DMS53 (cell line): ENCODE measurements around the gene ZFP36.

ENCODE experiments used
- DNase-seq: peaks from one replicate; lab custom pipeline; 2025; lab: John Stamatoyannopoulos, UW

ZFP36 gene

DNA sequence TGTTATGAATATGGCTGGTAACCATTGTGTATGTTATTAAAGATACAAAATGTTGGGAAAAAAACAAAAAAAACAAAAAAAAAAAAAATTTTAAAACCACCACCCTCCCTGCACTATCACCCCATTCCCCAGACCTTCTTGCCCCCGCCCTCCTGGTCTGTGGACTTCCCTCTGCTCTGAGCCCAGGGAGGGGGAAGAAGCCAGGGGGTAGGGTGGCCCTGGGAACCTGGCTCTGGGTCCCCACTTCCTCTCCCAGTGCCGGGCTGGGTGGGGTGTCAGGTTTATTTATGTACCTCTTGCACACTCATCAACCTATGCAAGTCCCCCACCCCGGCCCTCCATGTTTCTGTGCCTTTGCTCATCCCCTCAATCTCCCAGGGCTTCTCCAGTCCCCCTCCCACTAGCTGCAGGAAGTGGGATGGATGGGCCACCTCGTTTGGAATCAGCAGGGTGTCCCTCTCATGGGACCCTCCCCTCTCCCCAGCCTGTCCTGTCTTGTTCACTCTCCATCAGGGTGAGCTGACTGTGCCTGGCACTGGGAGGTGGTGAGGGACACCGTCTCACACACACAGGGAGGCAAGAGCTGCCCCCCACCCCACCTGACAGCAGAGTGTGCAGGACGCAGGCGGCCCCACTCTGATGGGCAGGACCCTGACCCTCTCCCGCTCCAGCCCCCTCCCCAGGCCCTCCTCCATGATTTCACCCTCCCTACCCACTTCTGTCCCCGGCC is 21.6 kb upstream of the ZFP36 start:
- no peak for DNase-seq

DNA sequence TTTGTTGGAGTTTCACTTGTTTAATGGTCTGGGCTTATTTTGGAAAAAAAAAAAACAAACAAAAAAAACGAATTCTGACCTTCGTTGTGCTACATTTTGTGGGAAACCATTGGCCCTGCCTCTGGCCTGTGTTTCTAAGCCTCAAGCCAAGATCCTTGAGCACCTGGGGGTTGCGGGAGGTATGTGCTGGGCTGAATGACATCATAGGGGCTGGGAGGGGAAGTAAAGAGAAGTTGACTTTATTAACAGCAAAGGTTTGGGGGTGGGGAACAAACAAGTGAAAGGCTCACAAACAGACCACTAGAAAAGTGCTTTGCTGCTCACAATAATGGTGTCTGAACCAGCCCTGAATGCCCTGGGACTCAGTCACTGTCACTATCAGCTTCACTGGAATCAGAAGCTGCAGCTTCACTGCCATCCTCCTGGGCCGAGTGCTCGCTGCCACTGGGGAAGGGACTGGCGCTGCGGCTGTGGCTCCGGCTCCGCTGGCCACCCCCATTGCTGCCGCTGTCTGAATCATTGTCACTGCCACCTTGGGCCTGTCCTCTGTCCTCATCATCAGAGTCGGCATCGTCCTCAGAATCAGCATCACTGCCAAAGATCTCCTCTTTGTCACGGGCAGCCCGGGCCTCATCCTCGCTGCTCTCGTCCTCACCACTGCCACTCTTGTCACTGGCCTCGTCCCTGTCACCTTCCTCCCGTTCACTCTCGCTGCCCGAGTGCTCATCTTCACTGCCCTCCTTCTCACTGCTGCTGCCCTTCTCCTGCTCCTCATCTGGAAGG is 20.8 kb upstream of the ZFP36 start:
- peak; percentile 38 for DNase-seq

DNA sequence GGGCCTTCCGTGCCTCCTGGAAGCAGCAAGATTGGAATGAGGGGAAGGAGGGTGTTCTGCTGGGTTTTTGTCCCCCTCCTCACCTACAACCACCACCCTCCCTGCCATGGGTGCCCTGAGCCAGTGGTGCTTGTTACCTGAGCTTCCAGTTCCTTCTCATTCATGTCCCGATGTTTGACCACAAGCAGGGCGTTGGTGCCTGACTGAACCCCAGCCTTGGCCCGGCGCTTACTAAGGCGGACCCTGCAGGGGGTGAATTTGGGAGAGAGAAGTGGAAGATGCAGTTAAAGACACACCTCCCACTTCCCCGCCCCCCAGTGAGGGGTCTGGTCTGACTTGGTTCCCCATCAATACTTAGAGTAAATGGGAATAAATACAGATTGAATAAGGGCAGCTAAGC is 20.1 kb upstream of the ZFP36 start:
- DNase-seq = no peak

DNA sequence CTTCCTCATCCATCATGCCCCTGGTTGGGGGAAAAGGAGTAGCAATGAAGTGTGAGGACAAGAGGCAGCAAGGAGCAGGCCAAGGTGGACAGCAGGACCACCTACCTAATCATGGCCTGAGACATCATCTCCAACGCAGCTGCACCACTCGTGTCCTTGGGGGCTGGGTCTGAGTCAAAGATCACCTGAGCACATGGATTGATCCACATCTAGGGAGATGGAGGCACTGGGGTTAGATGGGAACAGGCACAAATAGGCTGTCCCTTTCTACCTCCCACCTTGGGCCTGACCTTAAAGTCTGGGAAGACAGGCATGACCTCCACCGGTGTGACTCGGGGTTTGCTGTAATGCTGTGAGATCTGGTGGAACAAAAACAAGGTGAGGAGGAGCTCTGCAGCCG is 18.0 kb upstream of the ZFP36 start:
- no peak for DNase-seq

DNA sequence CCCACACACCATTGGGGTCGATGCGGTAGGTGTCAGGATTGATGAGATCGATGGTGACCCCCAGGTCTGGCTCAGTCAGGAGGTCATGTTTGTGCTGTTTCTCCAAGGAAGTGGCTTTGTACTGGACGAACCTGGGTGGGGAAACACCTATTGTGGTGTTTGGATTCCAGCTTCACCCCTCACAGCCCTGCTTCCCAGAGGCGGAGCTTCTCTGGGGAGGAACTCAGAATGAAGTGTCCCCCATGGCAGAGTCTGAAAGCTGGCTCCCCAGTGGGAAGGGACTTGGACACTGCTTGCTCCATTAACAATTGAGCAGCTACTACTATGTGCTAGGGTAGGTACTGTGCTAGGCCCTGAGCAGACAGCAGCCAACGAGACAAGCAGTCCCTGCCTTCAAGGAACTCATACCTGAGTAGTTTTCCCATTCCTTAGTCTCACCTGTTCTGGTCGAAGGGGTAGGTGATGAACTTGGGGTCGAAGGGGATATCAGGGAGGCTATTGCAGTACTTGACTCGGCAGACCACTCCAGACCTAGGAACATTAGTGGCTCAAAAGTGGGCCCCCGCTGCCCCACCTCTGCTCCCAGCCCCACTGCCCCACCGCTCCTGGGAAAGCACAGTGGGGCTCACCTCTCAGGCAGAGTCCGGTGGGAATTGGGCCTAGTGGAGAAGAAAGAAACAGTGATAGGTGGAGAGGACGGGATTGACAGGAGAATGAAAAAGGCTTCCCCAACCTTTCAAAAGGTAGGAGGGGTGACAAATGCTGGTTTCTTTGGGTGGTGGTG is 16.8 kb upstream of the ZFP36 start:
- DNase-seq = peak; percentile 52

DNA sequence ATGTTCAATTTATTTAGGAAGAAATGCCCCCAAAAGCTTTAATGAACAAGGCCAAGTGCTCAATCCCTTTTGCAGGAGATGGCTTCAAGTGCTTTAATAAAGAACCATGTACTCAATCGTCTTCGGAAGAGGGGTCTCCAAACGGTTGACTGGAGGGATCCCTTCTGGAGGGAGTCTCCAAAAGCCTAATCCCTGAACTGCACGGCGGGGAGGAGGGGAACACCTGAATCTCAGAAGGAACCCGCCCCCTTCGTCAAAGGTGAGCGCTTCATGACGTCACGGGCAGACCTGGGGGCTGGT is 16.2 kb upstream of the ZFP36 start:
- DNase-seq = peak; percentile 93

DNA sequence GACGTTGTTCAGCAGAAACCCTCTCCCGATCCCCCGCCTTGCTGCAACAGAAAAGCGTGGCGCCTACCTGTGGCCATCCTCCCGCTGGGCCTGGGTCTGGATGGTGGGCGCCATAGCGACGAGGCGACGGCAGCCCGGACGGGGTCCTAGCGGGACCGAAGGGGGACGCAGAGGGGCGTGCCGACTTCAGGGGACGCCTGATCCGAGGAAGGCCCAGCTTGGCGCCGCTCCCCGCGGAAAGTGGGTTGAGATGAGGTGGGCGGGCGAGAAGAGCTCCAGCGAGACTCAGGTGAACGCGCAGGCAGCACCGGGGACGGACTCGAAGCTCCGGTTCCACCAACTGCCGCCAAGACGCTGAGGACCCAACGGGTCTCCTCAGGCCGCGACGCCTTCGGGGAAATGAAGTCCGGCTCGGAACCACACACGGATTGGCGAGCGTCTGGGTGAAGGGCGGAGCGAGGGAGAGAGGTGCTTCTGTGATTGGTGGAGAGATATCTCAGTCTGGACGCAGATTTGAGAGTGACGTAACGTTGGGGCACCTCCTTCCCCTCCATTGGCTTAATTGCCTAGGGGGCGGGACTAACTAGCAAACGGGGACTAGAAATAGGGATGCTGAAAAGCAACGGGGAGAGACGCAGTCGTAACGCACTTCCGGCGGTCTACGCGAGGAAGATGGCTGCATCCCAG is 15.8 kb upstream of the ZFP36 start, which contains the start of the genes MED29 and PAF1:
TSS of gene MED29 (plus strand) at position 628 of the 687 bp plus-strand sequence. CDS start at position 673, 45 bp downstream.
TSS of gene PAF1 (minus strand) at position 356 of the 687 bp plus-strand sequence. CDS start at position 114, 242 bp downstream.
- DNase-seq = peak; percentile 100

DNA sequence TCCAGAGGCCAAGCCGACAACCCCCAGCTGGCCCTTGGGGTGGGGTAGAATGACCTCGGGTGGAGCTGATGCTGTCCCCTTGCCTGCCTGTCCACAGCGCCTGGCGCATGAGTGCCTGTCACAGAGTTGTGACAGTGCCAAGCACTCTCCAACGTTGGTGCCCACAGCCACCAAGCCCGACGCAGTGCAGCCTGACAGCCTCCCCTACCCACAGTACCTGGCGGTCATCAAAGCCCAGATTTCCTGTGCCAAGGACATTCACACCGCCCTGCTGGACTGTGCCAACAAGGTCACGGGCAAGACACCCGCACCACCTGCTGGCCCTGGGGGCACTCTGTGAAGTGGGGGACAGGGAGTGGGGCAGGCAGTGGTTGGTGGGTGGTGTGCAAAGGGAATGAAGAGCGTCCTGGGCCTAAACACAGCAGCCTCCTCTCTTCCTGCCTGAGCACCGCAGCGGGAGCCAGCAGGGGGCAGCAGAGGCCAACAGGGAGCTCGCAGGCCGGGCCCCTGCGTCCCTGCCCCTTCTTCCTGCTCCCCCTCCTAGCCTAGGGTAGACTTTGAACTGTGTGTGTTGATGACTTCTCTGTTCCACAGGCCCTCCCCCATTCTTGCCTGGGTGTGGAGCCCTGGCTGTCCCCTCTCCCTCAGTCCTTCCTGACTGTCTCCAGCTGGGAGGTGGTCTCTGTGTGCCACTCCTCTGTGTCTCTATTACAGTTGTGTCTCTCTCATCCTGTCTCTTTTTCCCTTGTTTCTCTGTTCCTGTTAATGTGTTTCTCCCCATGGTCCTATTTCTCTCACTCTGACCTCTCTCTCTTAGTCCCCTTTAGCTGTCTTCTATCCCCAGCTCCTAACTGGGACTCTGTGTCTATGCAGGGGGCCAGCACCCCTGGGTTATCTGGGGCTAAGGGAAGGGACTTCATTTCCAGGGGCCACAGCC is 9.0 kb upstream of the ZFP36 start:
- peak; percentile 96 for DNase-seq

DNA sequence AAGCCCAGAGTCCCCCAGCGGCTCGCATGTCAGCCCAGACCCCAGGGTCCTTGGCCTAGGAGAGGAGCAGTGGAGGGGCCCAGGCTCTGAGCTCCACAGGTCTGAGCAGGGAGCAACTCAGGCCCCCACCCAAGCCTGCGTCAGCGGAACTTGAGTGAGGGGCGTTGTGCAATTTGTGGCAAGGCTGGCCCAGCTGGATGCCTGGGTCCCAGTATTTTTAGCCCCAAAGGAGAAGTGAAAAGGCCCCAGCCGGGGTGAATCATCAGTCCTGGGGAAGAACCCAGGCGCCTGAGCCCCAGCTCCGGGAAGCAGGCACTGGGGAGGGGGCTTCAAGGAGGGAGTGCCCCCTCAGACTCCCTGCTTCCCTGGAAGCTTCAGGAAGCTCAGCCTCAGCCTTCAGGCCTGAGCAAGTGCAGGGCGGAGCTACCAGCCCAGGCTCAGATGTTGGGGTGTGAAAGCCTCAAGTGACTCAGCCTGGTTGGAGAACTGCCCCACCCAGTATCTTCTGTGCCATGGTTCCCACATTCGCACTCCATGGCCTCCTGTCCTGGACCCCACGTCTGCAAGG is 8.3 kb upstream of the ZFP36 start:
- no peak for DNase-seq

DNA sequence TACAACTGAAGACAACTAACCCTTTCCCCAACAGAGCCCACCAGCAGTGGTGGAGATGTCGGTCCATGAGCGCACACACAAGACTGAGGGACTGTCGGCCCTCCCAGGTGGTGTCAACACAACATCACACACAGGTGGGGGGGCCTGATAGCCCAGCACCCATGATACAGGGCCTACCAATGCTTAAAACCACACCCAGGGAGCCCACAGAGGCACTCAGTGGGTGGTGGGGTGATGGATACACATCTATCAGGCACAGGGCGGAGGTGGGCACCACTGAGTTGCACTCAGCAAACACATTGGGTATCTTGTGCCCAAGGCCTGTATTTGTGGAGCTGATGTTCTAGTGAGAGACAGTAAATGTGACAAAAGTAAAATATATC is 7.0 kb upstream of the ZFP36 start:
- DNase-seq = no peak

DNA sequence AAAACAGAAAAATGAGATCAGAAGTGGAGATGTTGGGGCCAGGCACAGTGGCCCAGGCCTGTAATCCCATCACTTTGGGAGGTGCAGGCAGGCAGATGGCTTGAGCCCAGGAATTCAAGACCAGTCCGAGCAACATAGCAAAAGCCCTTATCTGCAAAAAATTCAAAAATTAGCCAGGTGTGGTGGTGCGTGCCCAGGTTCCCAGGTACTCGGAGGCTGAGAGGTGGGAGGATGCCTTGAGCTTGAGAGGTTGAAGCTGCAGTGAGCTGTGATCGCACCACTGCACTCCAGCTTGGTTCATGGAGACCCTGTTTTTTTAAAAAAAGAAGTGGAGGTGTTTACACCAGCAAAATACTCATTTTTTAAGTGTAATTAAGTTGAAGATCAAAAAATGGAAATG is 6.6 kb upstream of the ZFP36 start:
- no peak for DNase-seq

DNA sequence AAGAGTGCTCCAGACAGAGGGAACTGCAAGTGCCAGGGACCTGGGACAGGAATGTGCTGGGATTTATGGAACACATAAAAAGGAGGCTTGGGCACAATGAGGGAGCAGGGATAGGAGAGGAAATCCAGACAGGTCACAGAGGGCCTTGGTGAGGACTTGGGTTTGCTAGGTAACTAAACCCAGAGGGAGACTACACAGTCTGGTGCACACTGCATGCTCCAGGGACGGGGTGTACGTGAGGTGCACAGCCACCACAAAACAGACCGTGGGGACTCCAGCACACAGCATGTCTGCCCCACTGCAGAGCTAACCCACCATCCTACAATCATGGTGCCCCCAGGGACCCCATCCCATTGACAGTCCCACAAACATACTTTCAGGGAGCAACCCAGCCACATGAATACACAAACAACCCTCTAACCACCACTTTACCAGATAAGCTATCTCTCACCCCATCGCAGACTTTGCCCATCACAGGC is 5.5 kb upstream of the ZFP36 start:
- DNase-seq = no peak

DNA sequence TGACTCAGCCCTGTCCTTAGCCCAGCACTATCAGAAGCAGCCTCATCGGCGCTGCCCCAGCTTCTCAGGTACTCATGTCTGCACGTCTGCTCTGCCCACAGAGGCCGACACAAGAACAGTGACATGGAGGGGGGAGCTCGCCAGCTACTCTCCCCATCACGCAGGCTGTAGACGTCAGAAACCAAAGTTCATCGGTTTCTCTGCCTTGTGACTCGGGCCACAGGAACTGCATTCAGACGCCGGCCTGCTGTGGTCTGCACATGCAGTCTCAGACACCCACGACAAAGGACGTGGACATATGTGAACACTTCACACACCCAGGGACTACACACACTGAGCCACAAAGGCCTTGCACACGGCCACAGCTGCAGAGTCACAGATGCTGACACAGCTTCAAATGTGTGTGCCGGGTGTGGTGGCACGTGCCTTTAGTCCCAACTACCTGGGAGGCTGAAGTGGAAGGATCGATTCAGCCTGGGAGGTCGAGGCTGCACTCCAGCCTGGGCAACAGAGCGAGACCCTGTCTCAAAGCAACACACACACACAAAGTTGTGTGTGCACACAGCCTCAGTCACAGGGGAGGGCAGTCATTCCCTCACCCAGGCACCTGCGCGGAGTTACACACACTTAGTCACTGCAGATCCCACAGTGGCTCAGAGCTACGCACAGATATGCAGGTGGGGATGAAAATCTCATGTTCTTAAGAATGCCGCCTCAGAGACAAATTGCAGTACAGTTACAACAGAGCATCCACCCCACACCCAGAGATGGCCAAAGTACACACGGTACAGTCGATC is 4.9 kb upstream of the ZFP36 start:
- peak; percentile 83 for DNase-seq

DNA sequence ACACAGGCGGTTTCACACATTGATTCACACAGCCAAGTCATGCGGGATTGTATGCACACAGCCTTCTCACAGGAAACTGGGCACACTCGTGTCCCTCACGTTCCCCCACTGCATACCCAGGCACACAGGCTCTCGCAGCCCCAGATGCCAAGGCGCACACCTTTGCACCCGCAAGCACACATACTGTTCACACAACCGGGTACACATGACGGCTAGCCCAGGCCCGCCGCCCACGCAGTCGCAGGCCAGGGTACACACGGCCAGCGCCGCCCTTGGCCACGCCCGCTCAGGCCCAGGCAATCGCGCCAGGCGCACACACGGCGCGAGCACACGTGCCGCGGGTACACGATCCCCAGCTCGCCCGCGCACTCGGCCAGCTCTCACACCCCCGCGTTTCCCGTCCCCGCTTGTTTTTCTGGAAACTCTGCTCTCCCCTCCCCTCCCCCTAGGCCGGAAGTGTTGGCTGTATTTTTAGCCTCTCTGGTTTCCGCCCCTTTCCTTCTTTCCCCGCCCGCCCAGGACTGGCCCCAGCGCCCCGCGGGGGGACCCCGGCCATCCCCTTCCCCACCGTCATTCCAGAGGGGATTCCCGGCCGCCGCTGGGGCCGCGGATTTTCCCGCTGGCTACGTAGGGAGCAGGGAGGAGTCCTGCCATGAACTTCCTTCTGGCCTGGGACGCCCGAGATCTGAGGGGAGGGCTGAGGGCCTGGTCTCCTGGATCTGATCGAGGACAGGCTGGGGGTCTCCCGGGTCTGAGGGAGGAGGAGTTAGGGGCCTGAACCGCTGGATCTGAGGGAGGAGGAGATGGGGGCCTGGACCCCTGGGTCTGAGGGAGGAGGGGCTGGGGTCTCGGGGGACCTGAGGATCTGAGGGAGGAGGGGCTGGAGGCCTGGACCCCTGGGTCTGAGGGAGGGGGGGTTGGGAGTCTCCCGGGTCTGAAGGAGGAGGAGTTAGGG is 4.0 kb upstream of the ZFP36 start:
- DNase-seq = peak; percentile 97

DNA sequence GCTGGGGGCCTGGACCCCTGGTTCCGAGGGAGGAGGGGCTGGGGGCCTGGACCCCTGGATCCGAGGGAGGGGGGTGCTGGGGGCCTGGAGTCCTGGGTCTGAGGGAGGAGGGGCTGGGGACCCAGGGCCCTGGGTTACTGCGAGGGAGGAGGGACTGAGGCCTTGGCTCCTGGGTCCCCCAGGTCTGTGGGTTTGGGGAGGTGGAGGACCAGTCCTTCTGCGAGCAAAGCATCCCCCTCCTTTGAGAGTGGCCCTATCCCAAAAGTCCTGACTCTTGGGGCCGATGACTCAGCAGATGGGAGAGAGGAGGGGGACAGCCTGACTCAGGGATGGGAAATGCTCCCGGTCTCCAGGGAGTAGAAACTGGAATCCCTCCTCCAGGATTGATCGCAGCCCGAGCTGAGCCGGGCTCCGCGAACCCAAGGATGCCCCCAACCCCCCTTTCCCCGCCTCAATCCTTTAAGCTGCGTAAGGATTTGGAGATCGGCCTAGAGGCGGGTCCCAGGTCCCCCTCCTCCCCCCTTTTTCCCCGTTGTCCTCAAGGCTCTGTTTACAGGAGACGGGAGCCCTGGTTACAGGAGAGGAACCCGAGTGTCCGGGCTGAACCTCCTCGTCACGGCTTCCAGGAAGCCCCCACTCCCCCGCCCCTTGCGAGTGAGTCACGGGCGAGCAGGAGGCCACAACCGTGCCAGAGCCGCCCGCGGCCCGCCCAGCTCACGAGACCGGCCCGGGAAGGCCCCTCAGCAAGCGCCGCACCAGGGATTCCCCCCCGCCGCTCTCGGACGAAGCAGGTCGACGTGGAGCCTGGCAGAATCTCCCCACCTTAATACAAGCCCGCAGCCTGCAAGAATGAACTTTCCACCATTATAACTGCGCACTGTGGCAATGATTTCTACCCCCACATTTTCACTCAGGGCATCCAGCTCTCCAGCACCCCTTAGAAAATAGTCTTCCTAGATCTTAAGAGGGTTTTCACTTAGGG is 3.0 kb upstream of the ZFP36 start:
- peak; percentile 100 for DNase-seq

DNA sequence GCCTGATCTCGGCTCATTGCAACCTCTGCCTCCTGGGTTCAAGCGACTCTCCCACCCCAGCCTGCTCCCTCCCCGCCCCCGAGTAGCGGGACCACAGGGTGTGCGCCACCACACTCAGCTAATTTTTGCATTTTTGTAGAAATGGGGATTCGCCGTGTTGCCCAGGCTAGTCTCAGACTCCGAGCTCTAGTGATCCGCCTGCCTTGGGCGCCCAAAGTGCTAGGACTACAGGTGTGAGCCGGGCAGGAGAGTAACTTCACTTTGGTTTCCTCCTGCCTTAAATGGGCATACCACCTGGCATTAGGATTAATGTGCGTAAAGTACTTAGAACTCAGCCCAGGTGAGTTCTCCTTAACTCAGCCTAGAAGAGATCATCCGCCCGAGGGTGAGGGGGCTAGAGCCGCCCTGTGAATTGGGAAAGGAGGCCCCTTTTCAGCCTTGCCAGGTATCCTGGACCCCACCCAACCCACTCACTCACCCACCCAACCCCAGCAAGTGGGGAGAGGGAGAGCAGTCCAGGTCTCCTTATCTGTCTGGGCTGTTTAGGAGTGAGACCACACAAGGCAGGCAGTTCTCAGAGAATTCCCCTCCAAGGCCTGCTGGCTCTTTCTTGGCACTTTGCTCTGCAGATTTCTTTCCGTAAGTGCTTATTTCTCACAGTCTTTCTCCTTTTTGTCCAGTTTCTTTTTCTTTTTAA is 1.2 kb upstream of the ZFP36 start:
- DNase-seq = peak; percentile 78
